Activated CD4-positive, alpha-beta T cell treated with anti-CD3 and anti-CD28 coated beads, Interleukin-2, amount 50 U/mL, for 24 hours (primary cell): ENCODE results near the gene AGL.
"Not testable (repeated sequence)": the region's sequence is repeated elsewhere in the genome, so short reads cannot be mapped to it uniquely, and the experiment has no call there.

Source experiments
- DNase-seq, 2 donors: peaks; one replicate each; pipeline ENCODE4 v3.0.0-alpha.2; 2020; ENCODE audit warnings: low read depth in 1 of 2, low spot score in 1 of 2

Gene AGL

DNA sequence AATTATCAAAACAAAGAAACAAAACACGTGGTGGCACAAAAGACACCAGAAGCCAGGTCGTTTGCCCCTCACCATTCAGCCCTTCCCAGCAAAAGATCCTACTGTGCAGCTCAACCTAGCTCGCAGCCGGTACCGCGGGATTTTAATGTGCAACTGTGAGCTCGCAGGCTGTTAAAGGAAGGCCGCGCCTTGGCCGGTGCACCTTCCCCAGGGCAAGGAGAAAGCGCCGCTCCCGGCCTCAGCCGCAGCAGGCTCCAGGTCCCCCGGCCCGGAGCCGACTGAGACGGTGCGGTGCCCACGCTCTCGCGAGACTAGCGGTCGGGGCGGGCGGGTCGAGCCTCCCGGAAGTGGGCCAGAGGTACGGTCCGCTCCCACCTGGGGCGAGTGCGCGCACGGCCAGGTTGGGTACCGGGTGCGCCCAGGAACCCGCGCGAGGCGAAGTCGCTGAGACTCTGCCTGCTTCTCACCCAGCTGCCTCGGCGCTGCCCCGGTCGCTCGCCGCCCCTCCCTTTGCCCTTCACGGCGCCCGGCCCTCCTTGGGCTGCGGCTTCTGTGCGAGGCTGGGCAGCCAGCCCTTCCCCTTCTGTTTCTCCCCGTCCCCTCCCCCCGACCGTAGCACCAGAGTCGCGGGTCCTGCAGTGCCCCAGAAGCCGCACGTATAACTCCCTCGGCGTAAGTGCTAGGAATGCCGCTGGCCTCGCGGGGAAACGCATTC is at the start of gene AGL:
Gene AGL (plus strand): TSS at position 618 of the 715 bp plus-strand sequence. CDS start 682 bp downstream, outside the sequence.
- peak; percentile 75 to 78 for DNase-seq

DNA sequence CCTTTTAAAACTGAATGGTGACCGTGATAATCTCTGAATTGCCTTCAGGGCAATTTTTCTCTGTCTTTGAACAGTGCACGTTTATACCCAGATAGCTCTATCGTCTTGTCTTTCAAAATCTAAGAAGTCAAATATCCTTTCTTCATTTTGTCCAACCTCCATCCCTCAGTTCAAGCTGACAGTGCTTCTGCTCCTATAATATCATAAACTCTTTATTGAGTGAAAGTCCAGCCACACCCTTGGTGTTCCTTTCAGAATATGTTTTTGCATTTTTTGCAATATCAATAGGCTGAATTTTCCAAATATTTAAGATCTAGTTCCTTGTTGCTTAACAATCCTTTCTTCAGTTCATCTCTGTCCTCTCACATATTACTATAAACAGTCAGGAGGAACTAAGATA is 48.6 kb upstream of the AGL start:
- DNase-seq = no peak

DNA sequence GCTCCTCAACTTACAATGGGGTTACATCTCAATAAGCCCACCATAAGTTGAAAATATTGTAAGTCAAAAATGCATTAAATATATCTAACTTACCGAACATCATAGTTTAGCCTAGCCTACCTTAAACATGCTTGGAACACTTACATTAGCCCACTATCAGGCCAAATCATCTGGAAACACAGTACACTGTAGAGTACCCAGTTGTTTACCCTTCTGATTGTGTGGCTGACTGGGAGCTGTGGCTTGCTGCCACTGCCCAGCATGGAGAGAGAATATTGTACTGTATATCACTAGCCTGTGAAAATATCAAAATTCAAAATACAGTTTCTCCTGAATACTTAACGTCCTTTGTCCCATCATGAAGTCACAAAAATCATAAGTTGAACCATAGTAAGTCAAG is 43.3 kb upstream of the AGL start:
- no peak for DNase-seq

DNA sequence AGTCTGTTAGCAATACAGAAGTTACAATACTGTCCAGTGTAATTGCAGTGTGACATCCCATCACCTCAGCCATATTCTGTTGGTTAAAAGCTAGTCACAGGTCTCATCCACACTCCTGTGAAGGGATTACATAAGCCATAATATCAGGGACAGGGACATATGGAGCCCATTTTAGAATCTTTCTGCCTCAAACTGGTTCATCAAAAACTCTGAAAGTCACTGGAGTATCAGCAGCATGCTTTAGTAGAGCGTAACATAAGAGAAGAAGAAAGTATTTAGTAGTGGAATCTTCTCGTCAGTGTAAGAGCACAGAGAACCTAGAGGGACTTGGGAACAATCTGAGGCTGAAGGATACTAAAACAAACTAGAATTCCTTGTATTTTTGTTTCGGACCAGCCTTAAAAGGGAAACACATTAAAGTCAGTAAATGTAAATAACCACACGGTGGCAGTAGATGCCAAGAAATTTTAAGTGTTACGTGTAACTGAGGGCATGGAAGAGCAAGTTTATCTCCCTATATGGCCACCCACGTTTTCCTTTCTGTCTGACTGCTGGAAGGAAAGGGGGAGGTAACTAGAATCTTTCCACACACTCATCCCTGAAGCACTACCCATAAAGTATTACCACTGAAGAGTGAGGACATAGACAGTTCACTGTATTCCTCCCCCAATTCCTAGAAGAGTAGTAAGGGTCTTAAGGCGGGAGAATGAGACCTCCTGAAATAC is 41.6 kb upstream of the AGL start:
- peak in 1 of 2 donors; percentile 46 for DNase-seq

DNA sequence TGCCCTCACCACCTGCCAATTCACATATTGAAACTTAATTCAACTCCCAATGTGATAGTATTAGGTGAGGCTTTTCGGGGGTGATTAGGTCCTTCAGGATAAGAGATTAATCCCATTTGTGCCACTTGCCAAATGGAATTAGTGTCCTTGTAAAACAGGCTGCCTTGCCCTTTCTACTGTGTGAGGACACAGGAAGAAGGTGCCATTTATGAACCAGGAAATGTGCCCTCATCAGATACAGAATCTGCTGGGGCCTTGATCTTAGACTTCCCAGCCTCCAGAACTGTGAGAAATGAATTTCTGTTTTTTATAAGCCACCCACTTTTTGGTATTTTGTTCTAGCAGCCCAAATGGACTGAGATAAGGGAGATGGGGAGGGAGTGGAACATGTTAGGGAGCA is 39.1 kb upstream of the AGL start:
- DNase-seq = no peak

DNA sequence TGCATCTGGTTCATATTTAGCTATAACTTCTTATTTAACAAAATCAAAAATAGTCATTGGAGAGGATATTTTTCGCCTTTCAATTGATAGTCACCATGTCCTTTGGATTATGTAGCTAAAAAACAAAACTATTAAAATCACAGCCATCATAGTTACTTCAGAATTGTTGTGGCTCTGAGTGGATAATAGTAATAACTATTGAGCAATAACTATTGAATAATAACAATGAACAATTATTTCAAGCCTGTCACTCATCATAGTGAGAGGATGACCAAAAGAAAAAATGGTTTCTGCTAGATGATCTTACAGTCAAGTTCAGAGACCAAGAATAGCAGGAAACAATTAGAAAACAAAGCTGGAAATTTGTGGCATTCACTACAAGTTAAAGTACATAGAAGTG is 38.4 kb upstream of the AGL start:
- DNase-seq = no peak

DNA sequence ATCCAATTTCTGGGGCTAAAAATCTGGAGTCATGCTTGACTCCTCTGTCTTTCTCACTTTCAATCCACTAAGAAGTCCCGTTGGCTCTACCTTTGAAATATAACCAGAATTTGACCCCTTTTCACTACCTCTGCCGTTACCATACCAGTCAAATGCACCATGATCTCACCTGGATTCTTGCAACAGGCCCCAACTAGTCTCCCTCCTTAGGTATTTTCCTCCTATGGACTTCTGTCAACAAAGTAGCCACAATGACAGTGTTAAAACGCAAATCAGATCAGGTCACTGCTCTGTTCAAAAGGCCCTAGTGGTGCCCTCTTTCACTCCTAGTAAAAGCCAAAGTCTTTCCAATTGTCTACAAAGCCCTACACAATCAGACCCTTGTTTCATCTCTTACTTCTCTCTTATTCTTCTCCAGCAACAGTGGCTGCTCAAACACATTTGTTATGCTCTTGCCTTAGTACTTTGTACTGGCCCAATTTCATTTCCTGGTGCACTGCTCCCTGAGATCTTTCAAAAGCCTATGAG is 35.7 kb upstream of the AGL start:
- no peak for DNase-seq

DNA sequence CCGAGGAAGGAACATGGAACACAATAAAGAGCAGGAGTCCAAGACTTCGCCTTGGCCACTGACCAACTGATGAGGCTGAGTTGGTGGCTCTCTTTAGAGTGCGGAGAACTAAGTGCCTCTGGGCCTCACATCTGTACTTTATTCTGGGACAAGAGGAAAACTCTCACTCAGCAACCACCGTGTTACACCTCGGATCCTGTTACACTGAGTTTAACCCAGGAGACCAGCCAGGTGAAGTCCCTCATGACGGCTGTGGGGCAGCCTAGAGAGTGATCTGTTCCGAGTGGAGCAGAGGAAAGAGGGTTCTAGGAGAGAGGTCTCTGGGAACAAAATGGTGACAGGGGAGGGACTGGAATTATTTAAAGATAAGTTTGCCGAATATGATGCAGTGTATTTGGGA is 33.5 kb upstream of the AGL start:
- no peak for DNase-seq

DNA sequence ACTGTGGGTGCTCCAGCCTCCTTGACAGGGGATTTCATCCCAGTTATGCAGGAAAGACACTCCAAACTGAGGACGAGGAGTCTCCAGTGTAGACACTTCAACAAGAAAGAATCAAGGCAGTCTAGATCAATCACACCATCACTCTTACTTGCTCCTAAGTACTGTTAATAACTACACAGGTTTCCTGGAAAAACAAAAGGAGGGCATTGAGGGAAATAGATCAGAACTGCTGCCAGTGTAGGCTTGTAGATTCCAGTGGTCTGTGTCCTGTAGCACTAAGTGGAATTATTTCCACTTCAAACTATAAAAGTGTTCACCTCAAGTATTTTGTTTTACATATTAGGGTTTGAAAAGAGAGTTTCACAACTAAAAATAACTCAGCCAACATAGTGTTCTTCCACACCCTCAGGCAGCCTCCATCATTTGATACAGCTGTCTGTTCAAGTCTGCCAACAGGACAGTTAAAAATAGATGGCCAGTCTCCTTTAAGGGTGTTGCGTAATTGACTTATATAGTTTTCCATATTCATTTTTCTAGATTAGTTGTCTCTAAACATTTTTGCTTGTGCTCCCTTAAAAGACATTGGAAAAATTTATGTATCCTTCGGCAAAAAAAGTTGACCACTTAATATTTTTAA is 32.0 kb upstream of the AGL start:
- DNase-seq = no peak

DNA sequence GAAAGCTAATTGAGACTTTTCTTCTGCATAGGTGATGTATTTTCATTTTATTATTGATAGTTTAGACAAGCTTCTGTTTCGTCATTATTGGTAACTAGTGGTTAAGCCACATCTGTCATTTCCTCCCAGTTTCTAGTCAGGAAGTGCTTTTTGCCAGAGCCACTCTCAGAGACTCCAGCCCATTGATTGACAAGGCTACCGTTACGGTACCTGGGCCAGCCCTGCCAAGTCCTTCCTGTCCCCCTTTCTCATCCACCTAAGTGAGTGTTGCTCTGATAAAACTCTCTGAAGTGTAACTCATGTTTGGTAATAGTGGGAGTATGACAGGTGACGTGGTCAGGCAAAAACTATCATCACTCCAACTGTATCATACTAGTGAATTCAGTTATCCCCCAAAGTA is 29.6 kb upstream of the AGL start:
- no peak for DNase-seq

DNA sequence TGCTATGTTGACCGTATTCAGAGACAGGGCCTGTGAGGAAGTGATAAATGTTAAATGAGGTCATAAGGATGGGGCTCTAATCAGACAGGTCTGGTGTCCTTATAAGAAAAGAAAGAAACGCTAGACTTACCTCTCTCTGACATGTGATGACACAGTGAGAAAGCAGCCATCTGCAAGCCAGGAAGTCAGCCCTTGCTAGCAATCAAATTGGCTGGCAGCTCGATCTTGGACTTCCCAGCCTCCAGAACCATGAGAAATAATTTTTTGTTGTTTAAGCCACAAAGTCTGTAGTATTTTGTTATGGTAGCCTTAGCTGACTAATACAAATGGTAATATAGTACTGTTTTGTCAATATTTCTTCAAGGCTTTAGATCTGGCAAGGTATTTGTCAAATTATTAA is 25.1 kb upstream of the AGL start:
- no peak for DNase-seq

DNA sequence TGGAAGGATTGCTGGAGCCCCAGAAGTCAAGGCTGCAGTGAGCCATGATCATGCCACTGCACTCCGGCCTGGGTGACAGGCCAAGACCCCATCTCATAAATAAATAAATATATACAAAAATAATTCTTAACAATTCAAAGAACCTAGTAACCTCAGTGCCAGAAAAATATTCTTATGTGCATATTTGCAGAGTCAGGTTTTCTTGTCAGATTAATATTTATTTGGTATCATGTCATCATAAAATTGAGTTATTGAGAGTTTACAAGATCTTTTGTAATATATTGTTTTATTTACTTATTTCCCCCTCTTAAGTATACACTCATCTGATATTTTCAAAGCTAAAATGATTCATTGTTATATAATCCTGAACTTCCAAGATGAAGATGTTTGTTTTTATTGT is 24.5 kb upstream of the AGL start:
- no peak for DNase-seq

DNA sequence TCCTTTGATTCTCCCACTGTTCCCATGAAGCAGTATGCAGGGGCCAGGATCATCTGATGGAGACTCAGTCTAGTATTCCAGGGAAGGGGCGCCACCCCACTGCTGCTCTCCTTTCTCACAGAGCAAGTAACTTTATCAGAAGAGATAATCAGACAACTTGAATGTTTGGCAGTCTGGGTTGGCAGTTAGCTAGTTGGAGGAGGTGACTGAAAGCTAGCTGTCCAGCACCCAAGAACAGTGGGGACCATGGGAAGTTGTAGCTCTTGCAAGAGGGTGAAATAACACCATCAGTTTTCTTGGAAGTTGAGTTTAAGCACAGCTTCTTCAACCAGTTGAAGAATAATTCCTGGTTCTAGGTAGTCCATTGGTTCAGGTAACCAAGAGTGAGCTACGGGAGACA is 22.2 kb upstream of the AGL start:
- DNase-seq = no peak

DNA sequence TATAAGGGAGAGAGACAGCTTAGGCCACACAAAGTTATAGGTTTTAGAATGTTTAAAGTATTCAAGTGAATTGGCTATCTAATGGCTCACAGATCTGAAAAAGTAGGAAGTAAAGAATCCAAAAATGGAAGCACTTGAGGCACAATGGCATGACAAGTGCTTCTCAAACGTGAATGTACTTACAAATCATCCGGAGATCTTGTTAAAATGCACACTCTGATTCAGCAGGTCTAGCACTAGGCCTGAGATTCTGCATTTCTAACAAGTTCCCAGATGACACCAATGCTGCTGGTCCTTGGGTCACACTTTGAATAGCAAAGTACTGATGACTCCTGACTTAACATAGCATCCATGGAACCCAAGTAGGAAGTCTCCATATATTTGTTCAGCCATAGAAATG is 20.9 kb upstream of the AGL start:
- no peak for DNase-seq

DNA sequence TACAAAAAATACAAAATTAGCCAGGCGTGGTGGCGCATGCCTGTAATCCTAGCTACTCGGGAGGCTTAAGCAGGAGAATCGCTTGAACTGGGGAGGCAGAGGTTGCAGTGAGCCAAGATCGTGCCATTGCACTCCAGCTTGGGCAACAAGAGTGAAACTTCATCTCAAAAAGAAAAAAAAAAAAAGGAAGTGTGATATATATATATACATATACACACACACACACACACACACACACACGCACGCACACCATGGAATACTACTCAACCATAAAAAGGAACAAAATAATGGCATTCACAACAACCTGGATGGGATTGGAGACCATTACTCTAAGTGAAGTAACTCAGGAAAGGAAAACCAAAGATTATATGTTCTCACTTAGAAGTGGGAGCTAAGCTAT is 16.2 kb upstream of the AGL start:
- not testable (repeated sequence) for DNase-seq

DNA sequence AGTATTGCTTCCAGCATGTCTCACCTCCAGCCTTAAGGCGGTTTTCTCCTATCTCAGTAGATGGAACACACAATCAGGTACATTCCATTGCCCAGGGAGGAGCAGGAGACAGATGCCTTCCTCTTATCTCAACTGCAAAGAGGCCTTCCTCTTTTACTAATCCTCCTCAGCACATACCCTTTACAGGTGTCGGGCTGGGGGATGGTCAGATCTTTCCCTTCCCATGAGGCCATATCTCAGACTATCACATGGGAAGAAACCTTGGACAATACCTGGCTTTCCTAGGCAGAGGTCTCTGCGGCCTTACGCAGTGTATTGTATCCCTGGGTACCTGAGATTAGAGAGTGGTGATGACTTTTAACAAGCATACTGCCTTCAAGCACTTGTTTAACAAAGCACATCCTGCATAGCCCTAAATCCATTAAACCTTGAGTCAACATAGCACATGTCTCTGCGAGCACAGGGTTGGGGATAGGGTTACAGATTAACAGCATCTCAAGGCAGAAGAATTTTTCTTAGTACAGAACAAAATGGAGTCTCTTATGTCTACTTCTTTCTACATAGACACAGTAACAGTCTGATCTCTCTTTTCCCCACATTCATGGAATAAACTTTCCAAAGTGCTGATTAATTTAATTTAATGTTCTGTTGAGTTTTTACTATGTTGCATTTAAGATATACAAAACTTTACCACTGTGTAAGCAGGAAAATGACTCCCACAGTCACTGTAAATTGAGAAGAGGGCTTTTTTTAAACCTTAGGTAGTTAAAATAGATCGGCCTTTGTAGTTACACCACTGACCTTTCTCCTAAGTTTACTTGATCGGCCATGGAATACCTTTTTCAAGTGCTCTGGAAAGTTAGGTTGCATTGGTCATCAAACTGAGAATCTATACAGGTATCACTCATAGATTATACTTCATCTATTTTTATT is 13.7 kb upstream of the AGL start:
- DNase-seq = not testable (repeated sequence)

DNA sequence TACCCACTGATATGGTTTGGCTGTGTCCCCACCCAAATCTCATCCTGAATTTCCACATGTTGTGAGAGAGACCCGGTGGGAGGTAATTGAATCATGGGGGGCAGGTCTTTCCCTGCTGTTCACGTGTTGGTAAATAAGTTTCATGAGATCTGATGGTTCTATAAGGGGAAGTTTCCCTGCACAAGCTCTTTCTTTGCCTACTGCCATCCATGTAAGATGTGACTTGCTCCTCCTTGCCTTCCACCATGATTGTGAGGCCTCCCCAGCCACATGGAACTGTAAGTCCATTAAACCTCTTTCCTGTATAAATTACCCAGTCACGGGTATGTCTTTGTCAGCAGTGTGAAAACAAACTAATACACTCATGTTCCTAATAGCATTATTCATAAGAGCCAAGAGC is 9.8 kb upstream of the AGL start:
- DNase-seq = not testable (repeated sequence)

DNA sequence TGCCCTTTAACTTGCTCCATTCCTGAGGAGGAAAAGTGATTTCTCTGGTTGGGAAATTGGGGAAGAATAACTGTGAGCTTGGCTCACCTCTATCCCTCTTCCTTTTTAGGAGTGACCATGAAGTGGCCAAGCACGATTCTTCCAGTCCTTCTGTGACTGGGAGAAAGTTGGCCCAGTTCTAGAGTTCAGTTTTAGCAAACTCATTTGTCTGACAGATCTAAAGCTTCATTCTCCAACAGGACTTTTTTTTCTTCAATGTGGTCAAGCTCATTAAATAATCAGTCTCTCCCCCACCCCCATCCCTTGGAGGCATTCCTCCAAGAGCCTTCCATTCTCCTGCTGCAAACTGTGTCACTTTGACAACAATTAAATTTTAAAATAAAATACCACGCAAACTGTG is 6.4 kb upstream of the AGL start:
- no peak for DNase-seq

DNA sequence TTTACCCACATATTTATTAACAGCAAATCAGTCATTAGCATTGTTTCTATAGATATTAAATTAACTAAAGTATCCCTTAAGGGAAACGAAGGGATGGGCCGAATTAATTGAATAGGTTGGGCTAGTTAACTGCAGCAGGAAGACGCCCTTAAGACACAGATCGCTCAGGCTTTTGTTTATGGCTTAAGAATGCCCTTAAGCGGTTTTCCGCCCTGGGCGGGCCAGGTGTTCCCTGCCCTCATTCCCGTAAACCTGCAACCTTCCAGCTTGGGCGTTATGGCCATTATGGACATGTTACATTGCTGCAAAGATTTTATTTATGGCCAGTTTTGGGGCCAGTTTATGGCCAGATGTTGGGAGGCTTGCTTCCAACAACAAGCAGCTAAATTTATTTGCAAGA is 5.0 kb upstream of the AGL start:
- not testable (repeated sequence) for DNase-seq

DNA sequence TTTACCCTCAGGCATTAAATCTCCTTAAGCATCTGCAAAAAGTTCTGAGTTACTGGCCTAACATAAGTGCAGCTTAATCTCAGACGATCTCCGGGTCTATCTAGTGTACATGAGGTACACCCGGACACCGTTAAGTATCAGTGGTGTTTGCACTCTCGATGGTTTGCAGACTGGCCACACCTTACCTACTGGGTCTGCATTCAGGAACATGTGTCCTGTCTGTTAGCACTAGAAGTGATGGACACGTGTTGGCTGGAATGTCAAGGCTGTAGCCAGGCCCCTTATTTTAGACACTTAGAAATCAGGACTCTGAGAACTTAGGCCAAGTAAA is 783 bp upstream of the AGL start:
- DNase-seq = peak in 1 of 2 donors; percentile 1
